ENCODE data around the gene USP25.

DNA sequence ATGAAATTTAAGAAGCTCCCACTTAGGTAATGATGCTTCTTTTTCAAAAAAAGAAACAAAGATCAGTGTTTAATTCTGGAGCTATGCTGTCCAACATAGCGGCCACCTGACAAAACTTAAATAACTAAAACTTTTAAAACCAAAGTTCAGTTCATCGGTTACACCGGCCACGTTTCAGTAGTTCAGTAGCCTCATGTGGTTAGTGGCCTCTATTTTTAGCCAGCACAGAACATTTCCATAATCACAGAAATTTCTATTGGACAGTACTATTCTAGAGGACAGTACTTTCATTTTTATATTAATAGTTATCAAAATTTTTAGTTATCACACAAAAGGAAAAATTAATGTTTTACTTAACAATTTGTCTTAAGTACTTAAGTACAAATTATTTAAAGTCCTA, 141.0 kb downstream of the USP25 start:
- TF ChIP-seq, protein P1, sequence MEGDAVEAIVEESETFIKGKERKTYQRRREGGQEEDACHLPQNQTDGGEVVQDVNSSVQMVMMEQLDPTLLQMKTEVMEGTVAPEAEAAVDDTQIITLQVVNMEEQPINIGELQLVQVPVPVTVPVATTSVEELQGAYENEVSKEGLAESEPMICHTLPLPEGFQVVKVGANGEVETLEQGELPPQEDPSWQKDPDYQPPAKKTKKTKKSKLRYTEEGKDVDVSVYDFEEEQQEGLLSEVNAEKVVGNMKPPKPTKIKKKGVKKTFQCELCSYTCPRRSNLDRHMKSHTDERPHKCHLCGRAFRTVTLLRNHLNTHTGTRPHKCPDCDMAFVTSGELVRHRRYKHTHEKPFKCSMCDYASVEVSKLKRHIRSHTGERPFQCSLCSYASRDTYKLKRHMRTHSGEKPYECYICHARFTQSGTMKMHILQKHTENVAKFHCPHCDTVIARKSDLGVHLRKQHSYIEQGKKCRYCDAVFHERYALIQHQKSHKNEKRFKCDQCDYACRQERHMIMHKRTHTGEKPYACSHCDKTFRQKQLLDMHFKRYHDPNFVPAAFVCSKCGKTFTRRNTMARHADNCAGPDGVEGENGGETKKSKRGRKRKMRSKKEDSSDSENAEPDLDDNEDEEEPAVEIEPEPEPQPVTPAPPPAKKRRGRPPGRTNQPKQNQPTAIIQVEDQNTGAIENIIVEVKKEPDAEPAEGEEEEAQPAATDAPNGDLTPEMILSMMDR (conservative IDR thresholded peaks at IDR 0.05 in 1 of 2, IDR thresholded peaks at IDR 0.05 in 1 of 2; ENCODE audit: extremely low read depth in 1 of 2, insufficient read depth in 1 of 2, low read depth in 1 of 2, low read length in 2 of 2) = no peak
- no peak for TF ChIP-seq EZH2 (IDR thresholded peaks at IDR 0.05; ENCODE audit: borderline replicate concordance, low read length)

Measured in mammary epithelial cell (primary cell).